Stimulated activated naive B cell treated with anti-CD40 and anti-IgM and Interleukin-4, amounts not matched to agents 10 μg/mL and 1 μg/mL and 100 μg/mL, for 72 hours (primary cell): Measurements from ENCODE around the gene PHKB.
A peak's percentile ranks its signal among the peaks of the same experiment; 100 is the strongest.

Experiments used
- ATAC-seq, 2 donors: fragments of 150-1000 bp; cut with Tn5 transposase; replicated peaks; 2 replicates each; pipeline ENCODE4 v1.10.0; 2021; ENCODE audit warnings: moderate library complexity in 1 of 2
- DNase-seq: peaks from one replicate; pipeline ENCODE4 v3.0.0; 2021
- H3K27ac Mint-ChIP-seq: one replicate; pipeline ENCODE4 v1.8.0; 2022; ENCODE audit warnings: mild to moderate bottlenecking, mixed read lengths
- H3K27me3 Mint-ChIP-seq, 2 donors: one replicate each; pipeline ENCODE4 v1.8.0; 2022; ENCODE audit warnings: mixed read lengths in 2 of 2
- H3K36me3 Mint-ChIP-seq, 2 donors: one replicate each; pipeline ENCODE4 v1.8.0; 2022; ENCODE audit warnings: mixed read lengths in 2 of 2, mild to moderate bottlenecking in 1 of 2
- H3K4me1 Mint-ChIP-seq, 2 donors: one replicate each; pipeline ENCODE4 v1.8.0; 2022; ENCODE audit warnings: mixed read lengths in 2 of 2, mild to moderate bottlenecking in 1 of 2
- H3K4me3 Mint-ChIP-seq, 2 donors: one replicate each; pipeline ENCODE4 v1.8.0; 2022; ENCODE audit warnings: mild to moderate bottlenecking in 2 of 2, mixed read lengths in 2 of 2, moderate library complexity in 1 of 2
- H3K9me3 Mint-ChIP-seq, 2 donors: one replicate each; pipeline ENCODE4 v1.8.0; 2022; ENCODE audit warnings: mixed read lengths in 2 of 2, mild to moderate bottlenecking in 1 of 2

The PHKB gene

DNA sequence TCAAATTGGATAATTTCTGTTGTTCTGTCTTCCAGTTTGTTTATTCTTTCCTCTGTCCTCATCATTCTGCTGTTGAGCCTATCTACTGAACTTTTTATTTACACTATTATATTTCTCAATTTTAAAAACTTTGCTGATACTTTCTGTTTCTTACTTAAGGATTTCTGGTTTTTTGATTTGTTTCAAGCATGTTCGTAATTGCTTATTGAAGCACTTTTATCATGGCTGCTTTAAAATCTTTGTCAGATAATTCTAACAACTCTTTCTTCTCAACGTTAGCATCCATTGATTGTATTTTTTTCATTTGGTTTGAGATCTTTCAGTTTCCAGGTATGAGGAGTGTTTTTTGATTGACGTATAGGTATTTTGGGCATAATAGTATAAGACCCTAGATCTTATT lies 116.9 kb downstream of the PHKB start:
- H3K36me3 Mint-ChIP-seq, result peaks cover 38 to 54% of the 10 kb centered on the region in 2 donors
- peaks cover 6 to 7% of the 10 kb centered on the region in 2 donors for H3K9me3 Mint-ChIP-seq
- no peaks in the 10 kb centered on the region for H3K27me3 Mint-ChIP-seq
- no peak overlapping the region for H3K4me3 Mint-ChIP-seq
- no peak for ATAC-seq
- DNase-seq, result no peak
- no peak overlapping the region for H3K27ac Mint-ChIP-seq
- H3K4me1 Mint-ChIP-seq, result peaks cover 24 to 44% of the 10 kb centered on the region in 2 donors

DNA sequence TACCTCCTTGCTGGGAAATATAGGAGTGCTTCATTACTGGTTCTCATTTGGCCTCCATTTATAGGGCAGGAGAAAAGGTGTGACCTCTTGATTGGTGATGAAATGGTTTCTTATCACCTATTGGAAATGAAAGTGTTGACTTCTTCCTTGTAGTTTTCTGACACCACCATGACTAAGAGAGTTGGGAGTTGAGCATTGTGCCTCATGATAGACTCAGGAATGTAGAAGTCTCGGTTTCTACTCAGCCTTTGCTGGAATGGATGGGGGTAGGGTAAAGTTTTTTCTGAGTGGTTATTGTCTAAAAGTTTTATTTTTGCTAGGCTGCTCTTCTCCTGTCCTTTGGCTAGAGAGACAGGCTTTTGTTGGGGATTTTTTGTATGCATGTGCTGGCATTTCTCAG lies 117.4 kb downstream of the PHKB start:
- Mint-ChIP-seq H3K27ac (no peak overlapping the region), H3K9me3 (peaks cover 6 to 7% of the 10 kb centered on the region in 2 donors), H3K4me1 (peaks cover 19 to 38% of the 10 kb centered on the region in 2 donors), H3K4me3 (no peak overlapping the region), H3K36me3 (peaks cover 37 to 51% of the 10 kb centered on the region in 2 donors), H3K27me3 (no peaks in the 10 kb centered on the region)
- ATAC-seq (no peak), DNase-seq (no peak)

DNA sequence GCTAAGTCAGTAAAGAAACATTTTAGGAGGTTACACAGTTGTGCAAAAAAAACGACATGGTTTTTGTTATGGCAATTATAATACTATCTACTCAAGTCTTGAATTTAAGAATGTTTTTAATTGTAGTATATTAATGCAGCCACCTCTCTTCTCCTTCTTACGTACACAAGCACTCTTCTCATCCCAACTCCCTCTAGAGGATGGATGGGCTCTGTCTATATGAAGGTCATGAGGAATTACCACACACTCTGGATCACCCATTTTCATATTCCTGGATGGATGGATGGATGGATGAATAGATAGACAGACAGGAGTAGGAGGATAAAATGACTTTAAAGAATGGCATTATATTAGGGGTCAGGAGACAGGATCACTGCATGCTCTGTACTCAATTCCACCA lies 120.0 kb downstream of the PHKB start:
- Mint-ChIP-seq H3K4me3 (no peak overlapping the region), H3K4me1 (peaks cover 10 to 28% of the 10 kb centered on the region in 2 donors), H3K27ac (no peak overlapping the region), H3K27me3 (no peaks in the 10 kb centered on the region), H3K36me3 (peaks cover 34 to 49% of the 10 kb centered on the region in 2 donors), H3K9me3 (no peaks in the 10 kb centered on the region)
- no peak for DNase-seq
- no peak for ATAC-seq

DNA sequence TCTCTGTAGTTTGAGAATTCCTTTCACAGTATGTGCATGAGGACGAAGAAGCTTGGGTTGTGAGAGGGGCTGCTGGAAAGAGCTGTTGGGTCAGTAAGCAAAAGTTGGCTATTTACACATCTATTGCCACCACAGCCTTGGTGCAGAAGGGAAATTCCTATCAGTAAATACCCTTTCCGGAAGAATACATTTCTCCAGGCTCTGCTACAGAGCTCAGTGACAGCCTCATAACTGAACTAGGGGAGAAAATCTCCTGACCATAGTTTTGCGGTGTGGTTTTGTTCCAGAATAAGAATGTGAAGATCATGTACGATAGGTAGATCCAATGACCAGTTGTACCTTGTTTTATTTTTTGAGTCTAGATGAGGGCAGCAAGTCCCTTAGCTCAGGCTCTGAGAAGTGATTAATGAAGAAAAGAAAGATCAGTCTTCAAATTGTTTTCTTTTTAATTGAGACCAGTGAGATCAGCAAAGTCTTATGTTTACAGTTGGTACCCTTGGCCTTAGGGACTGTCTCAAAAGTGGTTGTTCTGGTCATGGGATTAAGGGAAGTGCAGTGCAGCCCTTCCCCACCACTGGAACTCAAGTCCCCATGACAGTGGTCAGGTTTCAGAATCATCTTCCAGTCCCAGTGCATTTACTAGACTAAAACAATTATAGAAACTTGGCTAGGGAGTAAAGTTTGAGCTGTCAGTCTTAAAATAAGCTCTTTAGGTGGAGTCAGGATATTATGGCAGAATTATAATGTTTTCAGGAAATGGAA lies 123.5 kb downstream of the PHKB start:
- H3K4me3 Mint-ChIP-seq, result no peak overlapping the region
- DNase-seq (no peak), ATAC-seq (no peak)
- H3K27ac Mint-ChIP-seq, result no peak overlapping the region
- H3K4me1 Mint-ChIP-seq, result peaks cover 2 to 5% of the 10 kb centered on the region in 2 donors
- H3K36me3 Mint-ChIP-seq, result peaks cover 30 to 32% of the 10 kb centered on the region in 2 donors
- H3K9me3 Mint-ChIP-seq, result no peaks in the 10 kb centered on the region
- no peaks in the 10 kb centered on the region for H3K27me3 Mint-ChIP-seq

DNA sequence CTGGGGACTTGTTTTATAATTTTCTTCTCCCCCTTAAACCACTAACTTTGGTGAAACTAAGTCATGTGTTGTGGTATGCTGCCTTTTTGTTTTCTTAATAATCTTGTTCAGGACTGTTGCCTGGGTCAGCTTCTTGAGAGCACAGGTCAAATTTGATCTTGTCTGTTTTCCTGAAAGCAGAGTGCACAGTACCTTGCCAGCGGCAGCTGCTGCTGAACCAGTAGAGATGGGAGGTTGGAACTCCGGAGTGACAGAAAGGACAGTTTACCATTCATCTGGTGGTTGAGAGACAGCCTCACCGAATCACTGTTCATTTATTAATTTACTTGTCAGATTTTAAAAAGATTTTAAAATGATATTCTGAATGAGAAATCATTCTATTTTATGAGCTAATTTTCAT lies 125.0 kb downstream of the PHKB start:
- Mint-ChIP-seq H3K9me3 (no peaks in the 10 kb centered on the region), H3K36me3 (peaks cover 34 to 40% of the 10 kb centered on the region in 2 donors), H3K27me3 (no peaks in the 10 kb centered on the region), H3K27ac (no peak overlapping the region), H3K4me3 (no peak overlapping the region), H3K4me1 (peaks cover 2 to 9% of the 10 kb centered on the region in 2 donors)
- DNase-seq (no peak), ATAC-seq (no peak)

DNA sequence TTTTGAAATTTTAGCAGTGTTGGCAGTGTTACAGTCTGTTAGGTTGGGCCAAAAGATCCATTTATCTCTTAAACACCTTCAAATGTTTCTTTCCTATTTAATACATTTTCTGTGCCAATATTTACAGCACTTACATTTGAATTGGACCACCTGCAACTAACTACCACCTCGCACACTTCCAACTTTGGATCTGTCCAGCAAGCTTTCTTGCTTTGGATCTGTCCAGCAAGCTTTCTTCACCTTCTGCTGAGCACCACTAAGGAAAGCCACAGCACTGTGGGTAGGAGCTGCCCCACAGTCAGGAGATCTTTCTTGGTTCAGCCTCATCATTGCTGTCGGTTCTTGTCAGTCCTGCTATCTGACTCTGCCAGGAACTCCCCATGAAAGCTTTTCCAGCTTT lies 129.3 kb downstream of the PHKB start:
- no peaks in the 10 kb centered on the region for H3K9me3 Mint-ChIP-seq
- ATAC-seq, result no peak
- no peaks in the 10 kb centered on the region for H3K27me3 Mint-ChIP-seq
- no peak overlapping the region for H3K4me3 Mint-ChIP-seq
- no peak overlapping the region for H3K27ac Mint-ChIP-seq
- H3K36me3 Mint-ChIP-seq, result peaks cover 37 to 41% of the 10 kb centered on the region in 2 donors
- no peak for DNase-seq
- peaks cover 2 to 12% of the 10 kb centered on the region in 2 donors for H3K4me1 Mint-ChIP-seq

DNA sequence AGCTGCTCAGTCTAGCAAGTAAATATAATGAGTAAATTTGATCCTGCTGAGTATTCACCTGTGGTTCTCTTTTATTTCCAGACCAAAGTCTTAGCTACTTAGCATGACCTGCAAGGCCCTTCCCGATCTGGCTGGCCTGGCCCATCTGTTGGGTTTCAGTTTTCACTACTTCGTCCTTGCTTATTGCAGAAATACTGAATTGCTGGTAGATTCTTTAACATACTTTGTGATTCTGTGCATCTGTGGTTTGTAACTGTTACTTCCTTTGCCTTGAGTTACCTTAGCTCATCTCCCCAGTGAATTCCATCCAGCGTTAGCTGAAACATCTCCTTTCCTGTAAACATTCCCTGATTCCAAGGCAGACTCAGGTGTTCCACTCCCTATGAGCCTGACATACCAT lies 131.1 kb downstream of the PHKB start:
- ATAC-seq, result no peak
- Mint-ChIP-seq H3K27me3 (no peaks in the 10 kb centered on the region), H3K27ac (no peak overlapping the region), H3K4me1 (peaks cover 0 to 7% of the 10 kb centered on the region in 2 donors), H3K9me3 (no peaks in the 10 kb centered on the region), H3K36me3 (peaks cover 34 to 43% of the 10 kb centered on the region in 2 donors), H3K4me3 (no peak overlapping the region)
- no peak for DNase-seq

DNA sequence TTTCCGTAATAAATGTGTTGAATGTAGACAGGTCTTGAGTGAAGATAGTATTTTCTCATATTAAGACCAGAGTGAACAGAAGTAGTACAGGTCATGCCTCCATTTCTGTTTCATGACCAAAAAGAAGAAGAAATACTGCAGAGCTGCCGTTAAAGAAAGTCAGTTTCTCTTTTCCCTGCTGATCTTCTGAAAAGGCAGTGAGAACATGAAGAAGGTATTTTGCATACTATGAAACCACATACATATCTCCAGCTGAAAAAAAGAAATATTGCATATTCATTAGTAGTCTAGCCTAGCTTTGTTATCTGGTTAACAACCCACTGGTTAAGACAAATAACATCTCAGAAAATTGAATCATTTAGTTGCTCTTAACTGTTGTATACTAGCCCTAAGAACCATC lies 138.4 kb downstream of the PHKB start:
- Mint-ChIP-seq H3K9me3 (no peaks in the 10 kb centered on the region), H3K27me3 (no peaks in the 10 kb centered on the region), H3K4me1 (peaks cover 5 to 16% of the 10 kb centered on the region in 2 donors), H3K27ac (no peak overlapping the region), H3K36me3 (peaks cover 26 to 36% of the 10 kb centered on the region in 2 donors), H3K4me3 (no peak overlapping the region)
- no peak for ATAC-seq
- no peak for DNase-seq

DNA sequence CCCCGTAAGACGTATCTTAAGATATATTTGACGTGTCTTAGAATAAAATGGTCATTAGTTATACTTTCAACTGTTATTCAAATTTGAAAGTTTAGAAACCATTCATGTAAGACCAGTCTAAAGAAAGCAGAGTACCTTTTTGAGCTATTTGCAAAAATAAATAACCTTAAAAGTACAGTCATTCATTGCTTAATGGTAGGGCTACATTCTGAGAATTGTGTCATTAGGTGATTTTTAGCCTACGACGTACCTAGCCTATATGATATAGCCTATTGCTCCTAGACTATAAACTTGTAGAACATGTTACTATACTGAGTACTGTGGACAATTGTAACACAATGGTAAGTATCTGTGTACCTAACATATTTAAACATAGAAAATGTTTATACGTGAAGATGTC lies 139.2 kb downstream of the PHKB start:
- no peak for DNase-seq
- Mint-ChIP-seq H3K9me3 (no peaks in the 10 kb centered on the region), H3K4me3 (no peak overlapping the region), H3K27me3 (no peaks in the 10 kb centered on the region), H3K4me1 (peaks cover 5 to 16% of the 10 kb centered on the region in 2 donors), H3K27ac (no peak overlapping the region), H3K36me3 (peaks cover 26 to 36% of the 10 kb centered on the region in 2 donors)
- ATAC-seq, result peak in 1 of 2 donors; percentile 14

DNA sequence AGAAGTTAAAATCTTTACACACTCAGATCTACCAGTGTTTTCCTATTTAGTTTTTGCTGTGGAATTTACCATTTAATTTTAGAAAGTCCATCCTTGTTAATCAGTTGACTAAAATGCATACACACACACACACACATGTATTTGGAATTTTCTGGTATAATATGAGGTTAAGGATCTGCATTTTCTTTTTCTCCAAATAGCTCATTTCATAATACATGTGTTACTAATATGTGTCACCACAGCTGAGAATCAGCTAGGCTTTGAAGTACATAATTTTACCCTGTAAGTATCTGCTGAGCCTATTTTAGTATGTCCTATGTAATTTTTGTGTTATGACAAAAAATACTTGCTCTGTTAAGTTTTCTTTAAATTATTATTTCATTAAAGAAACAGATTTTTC lies 143.2 kb downstream of the PHKB start:
- no peak overlapping the region for H3K4me3 Mint-ChIP-seq
- ATAC-seq, result no peak
- H3K9me3 Mint-ChIP-seq, result peaks cover 5 to 9% of the 10 kb centered on the region in 2 donors
- H3K27me3 Mint-ChIP-seq, result no peaks in the 10 kb centered on the region
- H3K36me3 Mint-ChIP-seq, result peaks cover 36 to 50% of the 10 kb centered on the region in 2 donors
- DNase-seq, result no peak
- H3K27ac Mint-ChIP-seq, result no peak overlapping the region
- peaks cover 7 to 9% of the 10 kb centered on the region in 2 donors for H3K4me1 Mint-ChIP-seq

DNA sequence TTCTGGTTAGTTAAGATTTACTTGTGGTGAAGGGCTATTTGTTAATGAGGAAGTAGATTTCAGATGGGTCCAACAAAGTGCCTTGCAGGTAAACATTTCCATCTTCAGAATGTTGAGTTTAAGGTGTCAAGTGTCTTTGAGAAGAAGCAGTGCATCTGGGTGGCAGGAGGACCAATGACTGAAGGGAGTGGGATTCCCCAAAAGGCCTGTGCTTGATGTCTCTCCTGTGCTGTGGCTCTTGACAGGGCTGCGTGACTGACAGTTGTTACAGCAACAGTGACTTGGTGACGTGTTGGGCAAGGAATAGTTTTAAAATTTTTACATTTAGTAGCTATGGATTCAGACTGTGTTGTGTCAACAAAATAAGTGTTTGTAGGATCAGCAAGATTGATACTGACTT lies 149.9 kb downstream of the PHKB start:
- no peak overlapping the region for H3K4me3 Mint-ChIP-seq
- peaks cover 5 to 9% of the 10 kb centered on the region in 2 donors for H3K9me3 Mint-ChIP-seq
- ATAC-seq (no peak), DNase-seq (no peak)
- H3K4me1 Mint-ChIP-seq, result peaks cover 0 to 5% of the 10 kb centered on the region in 2 donors
- H3K27me3 Mint-ChIP-seq, result no peaks in the 10 kb centered on the region
- no peak overlapping the region for H3K27ac Mint-ChIP-seq
- peaks cover 65 to 81% of the 10 kb centered on the region in 2 donors for H3K36me3 Mint-ChIP-seq

DNA sequence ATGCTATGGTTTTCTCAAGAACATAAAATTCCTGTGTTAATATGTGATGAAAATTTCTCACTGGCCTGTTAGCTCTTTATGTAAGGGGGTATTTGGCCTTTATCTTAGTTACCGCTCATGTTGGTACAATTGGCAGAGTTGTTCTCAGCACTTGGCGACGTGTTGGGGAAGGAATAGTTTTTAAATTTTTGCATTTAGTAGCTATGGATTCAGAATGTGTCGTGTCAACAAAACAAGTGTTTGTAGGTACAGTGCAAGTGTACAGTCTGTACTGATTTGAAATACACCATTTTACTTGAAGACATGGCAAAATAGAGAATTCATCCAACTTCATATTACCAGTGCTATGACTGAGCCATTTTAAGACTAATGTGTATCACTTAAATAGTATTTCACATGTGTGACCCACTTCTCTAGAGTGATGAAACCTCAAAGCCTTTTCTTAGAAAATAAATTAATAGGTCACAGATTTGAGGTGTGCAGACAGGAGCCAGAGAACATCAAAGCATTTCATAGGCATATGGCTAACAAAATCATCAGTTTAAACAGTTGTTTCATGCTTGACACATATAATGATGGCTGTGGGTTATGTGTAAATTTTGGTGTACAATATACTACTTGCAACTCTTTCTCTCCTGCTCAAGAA lies 150.8 kb downstream of the PHKB start:
- Mint-ChIP-seq H3K27me3 (no peaks in the 10 kb centered on the region), H3K27ac (peak overlapping the region; percentile 5), H3K4me1 (peaks cover 0 to 5% of the 10 kb centered on the region in 2 donors), H3K9me3 (peaks cover 5 to 8% of the 10 kb centered on the region in 2 donors), H3K4me3 (no peak overlapping the region), H3K36me3 (peaks cover 60 to 75% of the 10 kb centered on the region in 2 donors)
- ATAC-seq, result no peak
- DNase-seq, result no peak

DNA sequence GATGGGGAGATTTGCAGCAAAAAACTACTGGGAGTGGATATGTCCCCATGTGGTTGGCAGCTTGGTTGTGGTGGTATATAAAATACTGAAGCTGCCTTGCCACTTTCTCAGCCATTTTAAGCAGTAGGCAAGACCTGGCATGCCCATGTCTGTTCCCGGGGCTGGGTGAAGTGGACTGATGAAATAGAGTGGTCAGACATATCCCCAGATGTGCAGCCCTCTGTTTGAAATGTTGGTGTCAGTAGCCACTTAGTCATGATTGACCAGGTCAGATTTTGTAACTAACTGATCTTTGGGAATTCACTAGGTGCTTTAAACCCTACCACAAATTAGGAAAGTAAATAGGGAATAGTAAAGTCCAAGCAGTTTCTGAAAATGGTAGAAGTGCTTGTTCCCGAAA lies 151.6 kb downstream of the PHKB start:
- Mint-ChIP-seq H3K27ac (no peak overlapping the region), H3K27me3 (no peaks in the 10 kb centered on the region), H3K4me3 (no peak overlapping the region), H3K4me1 (peaks cover 0 to 5% of the 10 kb centered on the region in 2 donors), H3K36me3 (peaks cover 55 to 71% of the 10 kb centered on the region in 2 donors), H3K9me3 (peaks cover 2 to 4% of the 10 kb centered on the region in 2 donors)
- DNase-seq (no peak), ATAC-seq (no peak)

DNA sequence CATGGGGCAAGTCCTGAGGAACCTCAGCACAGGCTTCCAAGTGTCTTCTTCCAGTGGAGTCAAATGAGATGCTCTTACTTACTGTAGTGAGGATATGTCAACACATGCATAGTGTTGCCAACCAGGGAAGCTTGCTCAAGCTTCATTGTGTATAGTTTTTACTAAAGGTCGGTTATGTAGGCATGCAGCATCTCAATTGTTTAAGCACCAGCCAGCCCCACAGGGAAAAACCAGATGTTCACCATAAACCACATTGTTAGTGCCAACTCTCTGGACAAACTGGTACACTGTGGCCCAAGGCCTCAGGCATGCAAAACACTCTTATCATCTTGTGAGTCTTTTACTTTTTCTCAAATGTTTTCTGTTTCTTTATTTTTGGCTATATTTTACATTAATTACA lies 152.1 kb downstream of the PHKB start:
- Mint-ChIP-seq H3K27me3 (no peaks in the 10 kb centered on the region), H3K4me3 (no peak overlapping the region), H3K27ac (no peak overlapping the region), H3K36me3 (peaks cover 55 to 69% of the 10 kb centered on the region in 2 donors), H3K9me3 (peaks cover 2 to 4% of the 10 kb centered on the region in 2 donors), H3K4me1 (peaks cover 0 to 5% of the 10 kb centered on the region in 2 donors)
- ATAC-seq, result no peak
- DNase-seq, result no peak

DNA sequence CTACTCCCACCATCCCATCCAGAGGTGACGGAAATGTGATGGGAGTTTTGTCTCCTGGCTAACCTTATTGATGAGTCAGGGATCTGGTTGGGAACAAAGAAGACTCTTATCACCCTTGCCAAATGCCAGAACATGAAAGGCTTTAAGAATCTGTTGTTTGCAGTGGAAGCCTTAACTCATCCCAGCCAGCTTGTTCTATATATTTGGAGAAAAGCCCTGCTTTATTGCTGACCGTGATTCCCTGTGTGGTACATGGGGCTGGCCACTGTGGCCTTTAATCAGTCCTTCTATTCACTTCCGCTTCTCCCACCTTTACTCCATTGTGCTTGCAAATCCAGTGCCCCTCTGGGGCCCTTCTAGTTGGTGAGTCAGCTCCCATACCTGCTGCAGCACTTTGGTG lies 156.6 kb downstream of the PHKB start:
- no peak for DNase-seq
- Mint-ChIP-seq H3K36me3 (peaks cover 33% of the 10 kb centered on the region in 2 donors), H3K27ac (no peak overlapping the region), H3K4me3 (no peak overlapping the region), H3K9me3 (no peaks in the 10 kb centered on the region), H3K27me3 (no peaks in the 10 kb centered on the region), H3K4me1 (peaks cover 4 to 6% of the 10 kb centered on the region in 2 donors)
- no peak for ATAC-seq
